22Rv1 (cell line): ENCODE data around the gene SORBS1.

Experiments
- CTCF ChIP-seq: fragments of 450-650 bp; IDR thresholded peaks from 2 replicates; pipeline ENCODE4 v1.5.1; 2017; ENCODE audit warnings: mild to moderate bottlenecking
- ZFX ChIP-seq: fragments of 450-650 bp; IDR thresholded peaks from 2 replicates; pipeline ENCODE4 v1.6.1; 2017; ENCODE audit warnings: antibody characterized with exemption, borderline replicate concordance

GRCh38 chr10:95588025-95588424 is 26.9 kb upstream of the SORBS1 start:
- TF ChIP-seq ZFX (no peak), CTCF (no peak)
